ENCODE measurements around the gene EMILIN2. TPM values are rescaled to one million over a fixed set of nuclear protein-coding genes. Genes with fewer than 3 reads are reported as not detected.

EMILIN2 gene
- total and polyA plus RNA-seq, 2 of the 13 experiments (the other 11 are each of a cell fraction or from before 2014, with no cell fraction given), result 7.6 to 8.2 TPM

GRCh38 chr18:2926528-2926927 lies 79.7 kb downstream of the EMILIN2 start (continued):
- TF ChIP-seq TRIM24 (CRISPR knock-in tag; IDR thresholded peaks at IDR 0.05), result no peak
- TF ChIP-seq SOX5 (CRISPR knock-in tag; IDR thresholded peaks at IDR 0.05; ENCODE audit: borderline replicate concordance), result no peak
- no peak for TF ChIP-seq NPAS2 (CRISPR knock-in tag; IDR thresholded peaks at IDR 0.05; ENCODE audit: borderline replicate concordance)
- TF ChIP-seq HCFC1 (IDR thresholded peaks at IDR 0.05; ENCODE audit: low read depth, low read length), result no peak
- TF ChIP-seq ZNF512B (CRISPR knock-in tag; IDR thresholded peaks at IDR 0.05; ENCODE audit: borderline replicate concordance), result no peak
- TF ChIP-seq MIER3 (CRISPR knock-in tag; IDR thresholded peaks at IDR 0.05; ENCODE audit: borderline replicate concordance), result no peak
- no peak for TF ChIP-seq PAX8 (CRISPR knock-in tag; IDR thresholded peaks at IDR 0.05; ENCODE audit: borderline replicate concordance)
- no peak for TF ChIP-seq U2AF1 (optimal IDR thresholded peaks at IDR 0.05; ENCODE audit: low read depth, low read length)
- TF ChIP-seq NR2C2 (CRISPR knock-in tag; IDR thresholded peaks at IDR 0.05; ENCODE audit: borderline replicate concordance), result no peak
- TF ChIP-seq ZNF180 (CRISPR knock-in tag; IDR thresholded peaks at IDR 0.05; ENCODE audit: borderline replicate concordance, low read depth), result no peak
- no peak for TF ChIP-seq ZNF280B (CRISPR knock-in tag; IDR thresholded peaks at IDR 0.05; ENCODE audit: borderline replicate concordance)
- no peak for TF ChIP-seq SAFB2 (CRISPR knock-in tag; IDR thresholded peaks at IDR 0.05; ENCODE audit: borderline replicate concordance, low read depth)
- no peak for TF ChIP-seq ZNF558 (CRISPR knock-in tag; IDR thresholded peaks at IDR 0.05; ENCODE audit: borderline replicate concordance)
- TF ChIP-seq NR2F6 (IDR thresholded peaks at IDR 0.05), result no peak
- TF ChIP-seq NR2F6 (CRISPR knock-in tag; IDR thresholded peaks at IDR 0.05), result no peak
- no peak for TF ChIP-seq SRSF9 (IDR thresholded peaks at IDR 0.05; ENCODE audit: borderline replicate concordance, insufficient read depth, low read depth, low read length, poor library complexity, severe bottlenecking)

Data from HepG2 (cell line).